ENCODE measurements around the gene TRHDE.

TRHDE gene

GRCh38 chr12:72330784-72331183 lies 58.6 kb downstream of the TRHDE start:
- DNase-seq: no peak

GRCh38 chr12:72337382-72337781 lies 65.2 kb downstream of the TRHDE start:
- no peak for DNase-seq

GRCh38 chr12:72337946-72338345 lies 65.8 kb downstream of the TRHDE start:
- no peak for DNase-seq

GRCh38 chr12:72338437-72338836 lies 66.3 kb downstream of the TRHDE start:
- no peak for DNase-seq

GRCh38 chr12:72346363-72346944 lies 74.3 kb downstream of the TRHDE start:
- peak; percentile 57 for DNase-seq

DNA sequence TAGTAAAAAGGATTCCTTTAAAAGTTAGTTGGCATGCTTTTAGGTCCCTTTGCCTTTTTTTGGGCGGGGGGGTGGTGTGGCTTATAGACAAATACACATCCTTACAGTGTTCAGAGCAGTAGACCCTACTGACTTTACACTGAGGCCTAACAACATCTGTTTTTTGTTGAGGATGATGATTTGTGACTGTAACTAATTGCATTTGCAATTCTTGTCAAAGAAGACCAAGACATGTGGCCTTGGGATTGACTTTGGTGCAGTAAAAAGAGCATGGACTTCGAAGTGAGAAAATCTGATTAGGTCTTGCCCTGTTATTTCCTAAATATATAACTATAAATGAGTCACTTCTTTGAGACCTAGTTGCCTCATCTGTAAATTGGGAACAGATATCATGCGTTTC lies 77.3 kb downstream of the TRHDE start:
- no peak for DNase-seq

DNA sequence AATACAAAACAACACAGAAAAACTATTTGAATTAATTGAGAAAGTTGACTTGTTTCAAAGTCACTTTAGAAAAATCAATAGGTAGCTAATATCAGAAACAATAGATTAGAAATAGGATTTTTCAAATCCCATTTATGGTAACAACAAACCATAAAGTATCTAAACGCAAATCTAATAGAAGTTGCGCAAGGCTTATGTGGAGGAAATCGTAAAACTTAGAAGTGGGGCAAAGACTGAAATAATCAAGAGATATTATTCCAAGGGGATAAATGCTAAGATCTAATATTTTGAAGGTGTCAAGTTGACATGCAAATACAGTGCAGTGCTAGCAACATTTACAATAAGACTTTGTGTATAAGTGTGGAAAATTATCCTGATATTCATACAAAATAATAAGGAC lies 87.2 kb downstream of the TRHDE start:
- no peak for DNase-seq

DNA sequence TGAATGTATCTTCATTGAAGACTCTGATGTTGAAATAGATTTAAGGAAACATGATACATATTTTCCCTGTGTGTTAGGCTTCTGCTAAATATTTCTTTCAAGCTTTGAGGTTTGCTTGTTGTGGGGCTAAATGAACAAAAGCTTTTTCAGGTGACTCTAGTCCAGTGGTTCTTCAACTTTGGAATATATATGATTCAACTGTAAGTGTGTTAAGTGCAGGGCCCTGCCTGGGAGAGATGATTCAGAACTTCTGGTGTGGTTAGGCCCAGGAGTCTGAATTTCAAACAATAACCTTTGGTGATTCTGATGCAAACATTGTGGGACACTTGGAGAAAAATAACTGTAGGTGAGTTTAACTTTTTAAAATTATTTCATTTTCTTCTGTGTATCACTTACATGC lies 93.0 kb downstream of the TRHDE start:
- DNase-seq: no peak

DNA sequence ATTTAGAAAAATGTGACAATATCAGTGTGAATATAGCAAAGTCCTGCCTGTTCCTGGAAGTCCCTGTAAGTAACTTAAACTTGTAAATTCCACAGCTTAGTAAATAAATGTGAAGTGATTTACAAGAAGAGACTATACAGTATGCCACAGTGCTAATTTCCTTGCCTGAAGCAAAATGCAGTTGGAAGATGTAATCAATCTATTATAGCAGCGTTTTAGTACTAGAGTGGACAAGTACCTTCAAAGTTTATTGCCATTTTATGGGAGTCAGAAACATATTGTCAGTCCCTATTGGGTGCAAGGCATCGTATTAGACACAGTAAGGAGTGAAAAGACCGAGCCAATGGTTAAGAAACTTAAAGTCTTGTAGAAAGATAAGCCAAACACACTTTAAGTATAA lies 94.1 kb downstream of the TRHDE start:
- DNase-seq: no peak

GRCh38 chr12:72368298-72368697 lies 96.1 kb downstream of the TRHDE start:
- DNase-seq: no peak

DNA sequence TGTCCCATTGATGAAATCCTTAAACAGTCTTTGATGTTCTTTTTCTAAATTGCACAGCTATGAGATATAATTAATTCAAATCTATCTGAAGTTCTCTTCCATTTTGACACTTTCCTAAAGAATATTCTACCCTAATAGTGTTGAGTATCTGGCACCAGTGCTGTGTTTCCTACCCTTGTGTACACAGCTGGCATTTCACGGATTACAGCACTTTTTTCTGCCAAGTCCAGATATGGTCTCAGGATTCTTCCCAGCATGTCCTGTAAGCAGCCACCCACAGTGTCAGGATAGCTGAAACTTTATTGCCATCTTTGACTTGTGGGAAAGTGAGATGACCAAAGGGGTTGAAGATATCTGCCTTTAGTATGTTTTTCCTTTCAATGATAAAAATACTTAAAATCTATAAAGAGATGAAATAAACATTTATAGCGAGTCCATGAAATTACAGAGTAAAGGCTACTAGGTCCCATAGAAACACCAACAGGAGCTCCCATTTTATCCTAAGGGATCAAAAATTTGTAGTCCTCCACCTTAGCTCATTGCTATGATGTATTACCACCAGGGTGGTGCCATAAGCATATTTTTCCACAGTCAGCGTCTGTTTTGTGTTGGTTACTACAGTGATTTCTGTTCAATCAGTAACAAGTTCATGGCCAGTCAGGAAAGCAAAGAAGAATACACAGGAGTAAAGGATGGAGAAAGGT lies 96.7 kb downstream of the TRHDE start:
- no peak for DNase-seq

- DNase-seq: no peak
These were observed 97.3 kb downstream of the TRHDE start for GRCh38 chr12:72369423-72369959.

DNA sequence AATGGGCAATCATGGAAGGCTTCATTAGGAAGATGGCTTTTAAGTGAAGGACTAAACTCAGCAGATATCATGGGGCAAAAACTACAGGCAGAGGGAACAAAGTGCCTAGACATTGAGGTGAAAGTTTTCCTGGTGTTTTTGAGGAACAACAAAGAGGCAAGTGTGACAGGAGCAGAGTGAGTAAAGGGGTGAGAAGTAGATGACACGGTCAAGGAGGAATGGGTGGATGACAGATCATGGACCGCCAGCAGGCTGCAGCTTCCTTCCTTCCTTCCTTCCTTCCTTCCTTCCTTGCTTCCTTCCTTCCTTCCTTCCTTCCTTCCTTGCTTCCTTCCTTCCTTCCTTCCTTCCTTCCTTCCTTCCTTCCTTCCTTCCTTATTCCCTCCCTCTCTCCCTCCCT lies 108.3 kb downstream of the TRHDE start:
- DNase-seq: no peak

DNA sequence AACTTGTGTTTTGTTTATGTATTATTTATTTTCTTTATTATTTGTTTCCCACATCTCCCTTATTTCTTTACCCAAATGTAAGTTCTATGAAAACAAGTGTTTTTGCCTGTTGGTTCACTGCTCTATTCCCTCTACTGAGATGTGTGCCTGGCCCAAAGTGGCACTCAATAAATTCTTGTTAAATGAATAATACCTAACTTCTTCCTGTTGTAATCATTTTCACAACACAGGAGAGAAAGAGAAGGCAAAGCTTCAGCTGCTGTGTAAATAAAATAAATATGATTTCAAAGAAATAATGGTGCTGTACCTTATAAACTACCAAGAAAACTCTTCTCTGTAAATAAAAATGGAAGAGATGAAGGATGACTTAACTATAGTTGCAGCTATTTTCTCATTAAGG lies 116.2 kb downstream of the TRHDE start:
- DNase-seq: no peak

GRCh38 chr12:72390146-72390545 lies 118.0 kb downstream of the TRHDE start:
- DNase-seq: no peak

DNA sequence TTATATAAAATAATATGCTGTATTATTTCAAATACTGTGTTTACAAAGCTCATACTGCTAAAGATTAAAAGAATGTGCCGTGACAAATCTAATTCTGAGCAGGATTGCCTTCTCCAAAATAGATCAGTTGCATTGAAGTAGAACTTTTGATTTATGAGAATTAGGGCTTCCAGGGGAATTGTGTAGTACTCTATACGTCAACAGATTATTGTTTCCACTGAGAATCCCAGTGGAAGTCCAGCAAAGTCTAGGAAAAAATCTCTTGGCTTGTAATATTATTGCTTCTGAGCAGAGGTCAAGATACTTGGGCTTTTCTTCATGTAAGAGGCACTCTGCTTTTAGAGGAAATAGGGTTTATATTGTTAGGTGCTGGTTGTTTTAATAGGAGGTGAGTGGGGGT lies 133.9 kb downstream of the TRHDE start:
- no peak for DNase-seq

DNA sequence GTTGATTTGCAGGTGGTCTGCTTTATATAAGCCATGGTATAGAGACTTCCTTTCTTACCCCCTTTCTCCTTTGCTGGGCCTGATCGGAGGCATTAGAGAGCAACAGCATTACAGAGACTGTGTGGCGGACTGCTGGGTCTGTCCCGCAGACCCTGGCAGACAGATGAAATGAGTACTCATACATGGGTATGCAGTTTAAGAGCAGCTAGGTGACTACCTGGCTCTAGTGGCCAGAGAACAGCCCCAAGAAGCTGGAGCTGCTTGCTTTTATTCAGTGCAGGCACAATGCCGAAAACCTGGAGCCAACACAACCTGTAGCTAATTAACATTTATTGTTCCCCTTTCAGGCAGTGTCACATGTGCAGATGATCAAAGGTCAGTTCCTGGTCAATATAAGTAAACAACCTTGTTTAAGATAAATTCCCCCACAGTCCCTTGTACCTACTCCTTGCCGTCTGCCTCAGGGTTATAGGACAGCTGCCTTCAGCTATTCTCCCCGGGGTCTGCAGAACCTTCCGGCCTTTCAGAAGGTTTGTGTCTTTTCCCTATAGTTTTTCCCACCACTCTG lies 160.0 kb downstream of the TRHDE start:
- DNase-seq: no peak

- no peak for DNase-seq
These were observed 161.1 kb downstream of the TRHDE start for GRCh38 chr12:72433298-72433697.

DNA sequence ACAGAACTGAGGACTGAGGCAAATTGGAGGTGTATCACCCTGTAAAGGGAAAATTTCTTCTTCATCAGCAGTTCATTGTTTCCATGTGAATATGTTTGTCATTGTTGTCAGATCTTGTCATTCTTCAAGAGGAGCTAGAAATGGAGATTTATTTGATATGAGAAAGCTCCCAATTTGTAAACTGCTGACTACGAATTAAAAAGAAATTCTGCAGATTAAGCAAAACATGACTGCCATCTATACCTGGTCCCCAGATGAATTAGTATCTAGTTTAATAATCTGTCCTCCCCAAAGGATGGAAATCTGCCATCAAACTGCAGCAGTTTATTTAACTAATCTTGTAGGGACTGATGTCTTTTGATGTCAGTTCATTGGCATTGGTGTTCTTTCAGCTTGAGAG lies 162.8 kb downstream of the TRHDE start:
- no peak for DNase-seq

- no peak for DNase-seq
These were observed 170.0 kb downstream of the TRHDE start for GRCh38 chr12:72442217-72442616.

DNA sequence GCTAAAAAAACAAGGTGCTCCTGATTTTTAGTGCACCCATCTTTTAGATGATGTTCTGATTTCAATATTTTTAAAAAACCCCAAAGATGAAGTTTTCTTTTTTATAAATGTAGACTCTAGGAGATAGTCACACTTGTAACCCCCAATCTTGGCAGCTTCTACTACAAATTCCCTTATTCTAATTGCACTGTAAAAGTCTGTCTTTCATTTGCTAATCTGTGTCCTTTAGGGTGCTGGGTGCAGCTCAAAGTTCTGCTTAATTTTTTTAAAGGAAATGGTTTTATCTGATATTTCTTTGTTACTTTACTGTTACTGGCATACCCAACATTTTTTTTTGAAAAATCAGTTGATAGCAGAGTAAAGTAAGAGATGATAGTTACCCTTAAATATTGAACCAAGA lies 172.0 kb downstream of the TRHDE start:
- no peak for DNase-seq

- no peak for DNase-seq
These were observed 172.4 kb downstream of the TRHDE start for GRCh38 chr12:72444566-72444965.

DNA sequence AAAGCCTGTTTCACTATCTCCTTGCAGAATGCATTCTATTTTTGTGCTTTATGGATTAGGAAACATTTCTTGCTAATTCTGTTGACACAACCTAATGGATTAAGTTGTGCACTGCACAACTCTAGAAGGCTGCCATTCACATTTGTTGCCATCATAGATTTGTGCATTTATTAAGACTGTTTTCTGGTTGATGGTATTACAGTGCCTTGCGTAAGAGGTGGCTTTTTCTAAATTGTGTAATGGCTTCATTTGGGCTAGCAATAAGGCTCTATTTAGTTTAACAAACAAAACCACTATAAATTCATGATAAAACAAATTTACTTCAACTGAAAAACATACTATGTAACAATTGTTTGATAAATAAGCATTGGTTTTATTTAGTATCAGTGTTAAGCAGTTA lies 175.9 kb downstream of the TRHDE start:
- no peak for DNase-seq

DNA sequence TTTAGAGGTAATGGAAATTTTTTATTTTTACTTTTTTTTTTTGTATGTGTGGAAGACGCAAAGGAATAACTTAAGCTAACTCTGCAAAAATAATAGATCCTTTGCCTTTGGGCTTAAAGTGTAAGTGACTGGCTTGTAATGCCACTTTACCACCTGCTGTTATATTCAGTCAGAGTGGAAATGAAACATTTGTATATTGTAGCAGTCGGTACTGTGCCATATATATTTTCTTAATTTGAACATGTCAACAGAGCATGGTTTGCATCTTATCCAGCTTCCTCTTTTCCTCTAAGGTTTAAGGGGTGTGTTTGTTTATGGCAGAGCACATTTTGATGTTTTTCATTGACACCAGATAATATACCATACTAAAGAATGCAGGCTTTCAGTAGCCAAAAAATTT lies 176.6 kb downstream of the TRHDE start:
- no peak for DNase-seq

DNA sequence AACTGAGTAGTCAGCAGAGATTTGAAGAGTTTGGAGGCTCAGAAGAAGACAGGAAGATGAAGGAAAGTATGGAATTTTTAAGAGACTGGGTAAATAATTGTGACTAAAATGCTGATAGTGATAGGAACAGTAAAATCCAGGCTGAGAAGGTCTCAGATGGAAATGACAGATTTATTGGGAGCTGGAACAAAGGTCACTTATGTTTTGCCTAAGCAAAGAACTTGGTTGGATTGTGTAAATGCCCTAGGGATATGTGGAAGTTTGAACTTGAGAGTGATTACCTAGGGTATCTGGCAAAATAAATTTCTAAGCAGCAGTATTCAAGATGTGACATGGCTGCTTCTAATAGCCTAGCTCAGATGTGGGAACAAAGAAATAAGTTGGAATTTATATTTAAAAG lies 180.9 kb downstream of the TRHDE start:
- DNase-seq: no peak

All from KG1 (cell line).